ENCODE results near the gene BCL2L2. TPM values are rescaled to one million over a fixed set of nuclear protein-coding genes. Genes with fewer than 3 reads are reported as not detected.
A peak's percentile ranks its signal among the peaks of the same experiment; 100 is the strongest.

The BCL2L2 gene
- total and polyA plus RNA-seq, 9 of the 15 experiments (the other 6 are each of a cell fraction or from before 2014, with no cell fraction given), result 2.6 to 32.5 (median 14.7) TPM

DNA sequence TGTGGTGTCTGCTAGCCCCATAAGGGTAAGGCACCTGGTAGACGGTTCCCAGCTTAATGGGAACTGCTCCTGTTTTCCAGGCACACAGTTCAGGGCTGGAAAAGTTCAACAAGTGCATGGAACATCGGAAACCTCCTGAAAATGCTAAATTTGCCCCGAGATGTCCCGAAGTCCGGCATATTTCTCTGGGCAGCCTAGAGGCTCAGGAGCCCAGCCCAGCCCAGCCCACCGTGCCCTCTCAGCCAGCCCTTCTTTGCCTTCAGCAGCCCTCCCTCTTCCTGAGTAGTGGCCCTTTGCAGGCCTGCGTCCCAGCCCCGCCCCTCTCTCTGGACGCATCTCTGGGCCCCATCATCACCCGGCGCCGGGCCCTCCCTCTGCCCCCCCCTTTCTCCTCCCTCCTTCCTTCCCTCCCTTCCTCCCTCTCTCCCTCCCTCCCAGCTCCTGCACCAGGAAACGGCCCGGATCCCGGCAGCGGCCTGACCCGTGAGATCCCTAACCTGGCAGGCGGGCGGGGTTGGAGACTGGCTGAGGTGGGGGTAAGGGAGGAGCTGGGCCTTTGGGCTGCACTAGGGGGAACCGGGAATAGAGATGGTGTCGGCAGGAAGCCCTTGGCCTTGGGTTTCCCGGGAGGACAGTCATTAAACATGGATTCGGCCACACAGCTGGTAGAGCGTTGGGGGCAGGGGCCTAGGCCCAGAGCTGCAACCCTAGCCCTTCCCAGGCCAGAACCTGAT lies at the start of gene BCL2L2 (continued):
- TF ChIP-seq SMARCC2 (IDR thresholded peaks at IDR 0.05; ENCODE audit: low read depth) (0 out of 2 replicates have a peak, but pooled peaks have one; percentile 28), POLR2AphosphoS5 (IDR thresholded peaks at IDR 0.05; ENCODE audit: control insufficient read depth, insufficient read depth, low read depth, low read length) (peak; percentile 80), SOX6 (IDR thresholded peaks at IDR 0.05) (peak; percentile 90), TSC22D4 (tag; IDR thresholded peaks at IDR 0.05) (no peak), CREB1 (IDR thresholded peaks at IDR 0.05) (peak; percentile 98), CREB1 (CRISPR knock-in tag; IDR thresholded peaks at IDR 0.05) (peak; percentile 99), PML (IDR thresholded peaks at IDR 0.05; ENCODE audit: low read length) (peak; percentile 45; the same call in 1 of the 2 replicates), SIN3A (IDR thresholded peaks at IDR 0.05; ENCODE audit: borderline replicate concordance in 2 of 2, control insufficient read depth in 1 of 2, low read depth in 2 of 2, low read length in 2 of 2) (peak; percentile 82 to 93; a peak in 3 of 4 replicates), ARNT (IDR thresholded peaks at IDR 0.05) (peak in 1 of 2 experiments; percentile 35; a peak in 1 of 4 replicates), FOXK2 (conservative IDR thresholded peaks at IDR 0.05 in 1 of 2, IDR thresholded peaks at IDR 0.05 in 1 of 2; ENCODE audit: low read depth in 2 of 2) (peak; percentile 88), MAFG (tag; conservative IDR thresholded peaks at IDR 0.05) (no peak), ADNP (tag; IDR thresholded peaks at IDR 0.05) (no peak), RB1 (IDR thresholded peaks at IDR 0.05; ENCODE audit: low read depth) (peak; percentile 58; the same call in 1 of the 2 replicates), SP1 (CRISPR knock-in tag; IDR thresholded peaks at IDR 0.05) (peak; percentile 95), CBFA2T3 (IDR thresholded peaks at IDR 0.05) (peak; percentile 20; the same call in 1 of the 2 replicates), ARID4B (CRISPR knock-in tag; IDR thresholded peaks at IDR 0.05) (peak; percentile 89), POLR2A (conservative IDR thresholded peaks at IDR 0.05) (peak; percentile 84), PCBP1 (IDR thresholded peaks at IDR 0.05; ENCODE audit: low read depth, low read length, poor library complexity, severe bottlenecking) (peak; percentile 97), ELF1 (tag; IDR thresholded peaks at IDR 0.05) (no peak), DMBX1 (CRISPR knock-in tag; IDR thresholded peaks at IDR 0.05; ENCODE audit: borderline replicate concordance) (no peak), MBD2 (IDR thresholded peaks at IDR 0.05; ENCODE audit: borderline replicate concordance, low read depth) (0 out of 2 replicates have a peak, but pooled peaks have one; percentile 84)
- TF ChIP-seq, protein P1, sequence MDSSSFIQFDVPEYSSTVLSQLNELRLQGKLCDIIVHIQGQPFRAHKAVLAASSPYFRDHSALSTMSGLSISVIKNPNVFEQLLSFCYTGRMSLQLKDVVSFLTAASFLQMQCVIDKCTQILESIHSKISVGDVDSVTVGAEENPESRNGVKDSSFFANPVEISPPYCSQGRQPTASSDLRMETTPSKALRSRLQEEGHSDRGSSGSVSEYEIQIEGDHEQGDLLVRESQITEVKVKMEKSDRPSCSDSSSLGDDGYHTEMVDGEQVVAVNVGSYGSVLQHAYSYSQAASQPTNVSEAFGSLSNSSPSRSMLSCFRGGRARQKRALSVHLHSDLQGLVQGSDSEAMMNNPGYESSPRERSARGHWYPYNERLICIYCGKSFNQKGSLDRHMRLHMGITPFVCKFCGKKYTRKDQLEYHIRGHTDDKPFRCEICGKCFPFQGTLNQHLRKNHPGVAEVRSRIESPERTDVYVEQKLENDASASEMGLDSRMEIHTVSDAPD (CRISPR knock-in tag; IDR thresholded peaks at IDR 0.05), result no peak

Measured in K562 (cell line).